HCT116 (cell line): ENCODE data around the gene PAX5.

Experiments
- ATF3 ChIP-seq: IDR thresholded peaks from 2 replicates; pipeline ENCODE4 v1.6.1; 2012
- CTCF ChIP-seq, 3 experiments: fragments of 200-600 bp in 1 of 3; sonication (generic) in 1 of 3; IDR thresholded peaks in 2 of 3; conservative IDR thresholded peaks in 1 of 3; 2 replicates each; pipeline ENCODE4 v1.5.1; 2012 to 2017; ENCODE audit warnings: low read depth in 2 of 3, low read length in 2 of 3, antibody characterized with exemption in 1 of 3, borderline replicate concordance in 1 of 3, control low read depth in 1 of 3, mild to moderate bottlenecking in 1 of 3, mixed read lengths in 1 of 3, mixed run types in 1 of 3, moderate library complexity in 1 of 3; ENCODE audit not compliant: insufficient read depth in 1 of 3
- ELF1 ChIP-seq: IDR thresholded peaks from 2 replicates; pipeline ENCODE4 v1.6.1; 2012; ENCODE audit warnings: low read depth, borderline replicate concordance
- EZH2 ChIP-seq: fragments of 200-600 bp; sonication (generic); IDR thresholded peaks from 2 replicates; pipeline ENCODE4 v1.6.1; 2017; ENCODE audit warnings: antibody characterized with exemption, mixed run types
- EZH2phosphoT487 ChIP-seq: fragments of 200-600 bp; IDR thresholded peaks from 2 replicates; pipeline ENCODE4 v1.6.1; 2018; ENCODE audit warnings: antibody characterized with exemption, borderline replicate concordance
- FOSL1 ChIP-seq: IDR thresholded peaks from 2 replicates; pipeline ENCODE4 v1.6.1; 2012; ENCODE audit warnings: low read depth
- JUND ChIP-seq: IDR thresholded peaks from 2 replicates; pipeline ENCODE4 v1.6.1; 2012
- MAX ChIP-seq: IDR thresholded peaks from 2 replicates; pipeline ENCODE4 v1.6.1; 2012
- POLR2A ChIP-seq: IDR thresholded peaks from 2 replicates; pipeline ENCODE4 v1.7.0; 2011; ENCODE audit warnings: borderline replicate concordance; ENCODE audit not compliant: insufficient read depth, insufficient read length; ENCODE audit errors: extremely low read depth
- POLR2AphosphoS5 ChIP-seq: IDR thresholded peaks from 2 replicates; pipeline ENCODE4 v1.6.1; 2011; ENCODE audit warnings: mild to moderate bottlenecking, low read depth, low read length, moderate library complexity
- RAD21 ChIP-seq: IDR thresholded peaks from 2 replicates; pipeline ENCODE4 v1.6.1; 2012; ENCODE audit warnings: low read depth, mild to moderate bottlenecking
- REST ChIP-seq: IDR thresholded peaks from 2 replicates; pipeline ENCODE4 v1.6.1; 2012; ENCODE audit warnings: low read depth
- ZBTB33 ChIP-seq: IDR thresholded peaks from 2 replicates; pipeline ENCODE4 v1.6.1; 2011; ENCODE audit warnings: mild to moderate bottlenecking, low read length, moderate library complexity; ENCODE audit not compliant: insufficient replicate concordance; ENCODE audit errors: extremely low read depth
- ZNF274 ChIP-seq: fragments of 200-500 bp; sonication (Bioruptor generic); IDR thresholded peaks from 2 replicates; pipeline ENCODE4 v1.6.1; 2014; ENCODE audit warnings: mild to moderate bottlenecking, low read depth, low read length, inconsistent platforms

- TF ChIP-seq CTCF (IDR thresholded peaks at IDR 0.05 in 2 of 3, conservative IDR thresholded peaks at IDR 0.05 in 1 of 3; ENCODE audit: borderline replicate concordance in 1 of 3, insufficient read depth in 1 of 3, low read depth in 2 of 3, low read length in 2 of 3) (no peak), MAX (no peak), POLR2A (no peak), JUND (no peak), ZBTB33 (no peak), EZH2phosphoT487 (no peak), EZH2 (no peak), ELF1 (no peak), RAD21 (no peak), ATF3 (no peak), REST (no peak), FOSL1 (no peak), ZNF274 (no peak), POLR2AphosphoS5 (no peak)
Observed at GRCh38 chr9:37038943-37039464, 4.9 kb upstream of the PAX5 start.
